Activated T-helper 1 cell treated with anti-CD3 and anti-CD28 coated beads, Interleukin-12 subunit alpha, Interleukin-12 subunit beta, Interleukin-2, Interleukin-4 antibody, amounts not matched to agents 30 ng/mL and 10 ng/mL and 1 ng/mL, durations not matched to agents 14 hours and 24 hours and 36 hours (primary cell): Measurements from ENCODE around the gene PDE4D. TPM values are rescaled to one million over a fixed set of nuclear protein-coding genes. Genes with fewer than 3 reads are reported as not detected.

Experiments used
- DNase-seq: peaks from one replicate; pipeline ENCODE4 v3.0.0; 2021; ENCODE audit warnings: low spot score
- H3K27ac Mint-ChIP-seq: one replicate; pipeline ENCODE4 v1.8.0; 2021; ENCODE audit warnings: mild to moderate bottlenecking, mixed read lengths
- H3K27me3 Mint-ChIP-seq: one replicate; pipeline ENCODE4 v1.8.0; 2022; ENCODE audit warnings: mild to moderate bottlenecking, moderate library complexity, mixed read lengths; ENCODE audit not compliant: insufficient read depth
- H3K36me3 Mint-ChIP-seq: one replicate; pipeline ENCODE4 v1.8.0; 2021; ENCODE audit warnings: low read depth, mixed read lengths
- H3K4me1 Mint-ChIP-seq: one replicate; pipeline ENCODE4 v1.8.0; 2021; ENCODE audit warnings: low read depth, mixed read lengths
- H3K4me3 Mint-ChIP-seq: one replicate; pipeline ENCODE4 v1.8.0; 2021; ENCODE audit warnings: mild to moderate bottlenecking, moderate library complexity, mixed read lengths
- H3K9me3 Mint-ChIP-seq: one replicate; pipeline ENCODE4 v1.8.0; 2021; ENCODE audit warnings: mixed read lengths
- intact Hi-C: fragments of 100-400 bp; cut with micrococcal nuclease; formaldehyde crosslinking; loops from one replicate; pipeline ENCODE4 v1.15.1; 2024
- total RNA-seq: library from RNA; stranded (reverse); gene quantifications from 2 replicates; pipeline ENCODE4 v1.2.3, GENCODE V29; 2022

The PDE4D gene
- total RNA-seq, 1 donor from 2014 or later = 50.6 TPM

GRCh38 chr5:59553992-59554391 is 339.5 kb downstream of the PDE4D start:
- Mint-ChIP-seq H3K4me1 (no peaks in the 10 kb centered on the region), H3K36me3 (no peaks in the 10 kb centered on the region), H3K9me3 (no peaks in the 10 kb centered on the region), H3K27ac (no peak overlapping the region), H3K27me3 (peaks cover 8% of the 10 kb centered on the region), H3K4me3 (no peak overlapping the region)
- intact Hi-C loops = no loop called here
- DNase-seq = no peak

- Mint-ChIP-seq H3K9me3 (no peaks in the 10 kb centered on the region), H3K36me3 (no peaks in the 10 kb centered on the region), H3K27me3 (peaks cover 9% of the 10 kb centered on the region), H3K4me1 (no peaks in the 10 kb centered on the region), H3K27ac (no peak overlapping the region), H3K4me3 (no peak overlapping the region)
- intact Hi-C loops = no loop called here
- no peak for DNase-seq
Observed at GRCh38 chr5:59548807-59549357, 344.6 kb downstream of the PDE4D start.

GRCh38 chr5:59547731-59548130 is 345.8 kb downstream of the PDE4D start:
- intact Hi-C loops = no loop called here
- Mint-ChIP-seq H3K27ac (no peak overlapping the region), H3K36me3 (no peaks in the 10 kb centered on the region), H3K4me1 (no peaks in the 10 kb centered on the region), H3K27me3 (peaks cover 9% of the 10 kb centered on the region), H3K4me3 (no peak overlapping the region), H3K9me3 (no peaks in the 10 kb centered on the region)
- DNase-seq = no peak

GRCh38 chr5:59544573-59544972 is 349.0 kb downstream of the PDE4D start:
- no peak for DNase-seq
- Mint-ChIP-seq H3K27ac (no peak overlapping the region), H3K9me3 (no peaks in the 10 kb centered on the region), H3K27me3 (peaks cover 17% of the 10 kb centered on the region), H3K4me3 (no peak overlapping the region), H3K36me3 (no peaks in the 10 kb centered on the region), H3K4me1 (no peaks in the 10 kb centered on the region)
- intact Hi-C loops = no loop called here

- Mint-ChIP-seq H3K9me3 (no peaks in the 10 kb centered on the region), H3K27ac (no peak overlapping the region), H3K36me3 (no peaks in the 10 kb centered on the region), H3K4me1 (no peaks in the 10 kb centered on the region), H3K27me3 (peaks cover 17% of the 10 kb centered on the region), H3K4me3 (no peak overlapping the region)
- intact Hi-C loops = no loop called here
- DNase-seq = no peak
Observed at GRCh38 chr5:59543821-59544442, 349.6 kb downstream of the PDE4D start.

GRCh38 chr5:59542851-59543820 is 350.4 kb downstream of the PDE4D start:
- H3K36me3 Mint-ChIP-seq = no peaks in the 10 kb centered on the region
- H3K4me3 Mint-ChIP-seq = no peak overlapping the region
- no peak overlapping the region for H3K27ac Mint-ChIP-seq
- H3K27me3 Mint-ChIP-seq = peaks cover 17% of the 10 kb centered on the region
- no peak for DNase-seq
- H3K4me1 Mint-ChIP-seq = no peaks in the 10 kb centered on the region
- no peaks in the 10 kb centered on the region for H3K9me3 Mint-ChIP-seq
- intact Hi-C loops = no loop called here

- peaks cover 14% of the 10 kb centered on the region for H3K27me3 Mint-ChIP-seq
- DNase-seq = no peak
Observed at GRCh38 chr5:59542306-59542705, 351.2 kb downstream of the PDE4D start.

GRCh38 chr5:59540366-59540765 is 353.2 kb downstream of the PDE4D start:
- H3K4me1 Mint-ChIP-seq = no peaks in the 10 kb centered on the region
- intact Hi-C loops = no loop called here
- no peaks in the 10 kb centered on the region for H3K9me3 Mint-ChIP-seq
- H3K27ac Mint-ChIP-seq = no peak overlapping the region
- no peak overlapping the region for H3K4me3 Mint-ChIP-seq
- no peak for DNase-seq
- H3K27me3 Mint-ChIP-seq = peaks cover 10% of the 10 kb centered on the region
- H3K36me3 Mint-ChIP-seq = no peaks in the 10 kb centered on the region

More at GRCh38 chr5:59542306-59542705, 351.2 kb downstream of the PDE4D start:
- Mint-ChIP-seq H3K27ac (no peak overlapping the region), H3K4me3 (no peak overlapping the region), H3K36me3 (no peaks in the 10 kb centered on the region), H3K4me1 (no peaks in the 10 kb centered on the region), H3K9me3 (no peaks in the 10 kb centered on the region)
- intact Hi-C loops = no loop called here

GRCh38 chr5:59538750-59539121 is 354.8 kb downstream of the PDE4D start:
- DNase-seq = no peak
- no peak overlapping the region for H3K4me3 Mint-ChIP-seq
- intact Hi-C loops = no loop called here
- no peaks in the 10 kb centered on the region for H3K4me1 Mint-ChIP-seq
- H3K9me3 Mint-ChIP-seq = no peaks in the 10 kb centered on the region
- H3K27ac Mint-ChIP-seq = no peak overlapping the region
- peaks cover 8% of the 10 kb centered on the region for H3K27me3 Mint-ChIP-seq
- H3K36me3 Mint-ChIP-seq = no peaks in the 10 kb centered on the region

GRCh38 chr5:59537961-59538749 is 355.4 kb downstream of the PDE4D start:
- no peaks in the 10 kb centered on the region for H3K36me3 Mint-ChIP-seq
- no peaks in the 10 kb centered on the region for H3K9me3 Mint-ChIP-seq
- DNase-seq = no peak
- H3K27ac Mint-ChIP-seq = no peak overlapping the region
- no peaks in the 10 kb centered on the region for H3K4me1 Mint-ChIP-seq
- no peak overlapping the region for H3K4me3 Mint-ChIP-seq
- intact Hi-C loops = no loop called here
- peaks cover 8% of the 10 kb centered on the region for H3K27me3 Mint-ChIP-seq

GRCh38 chr5:59536875-59537274 is 356.7 kb downstream of the PDE4D start:
- H3K27me3 Mint-ChIP-seq = peaks cover 6% of the 10 kb centered on the region
- H3K36me3 Mint-ChIP-seq = no peaks in the 10 kb centered on the region
- H3K4me3 Mint-ChIP-seq = no peak overlapping the region
- no peaks in the 10 kb centered on the region for H3K9me3 Mint-ChIP-seq
- H3K4me1 Mint-ChIP-seq = no peaks in the 10 kb centered on the region
- intact Hi-C loops = no loop called here
- no peak overlapping the region for H3K27ac Mint-ChIP-seq
- no peak for DNase-seq

- Mint-ChIP-seq H3K36me3 (no peaks in the 10 kb centered on the region), H3K9me3 (no peaks in the 10 kb centered on the region), H3K27ac (no peak overlapping the region), H3K4me1 (no peaks in the 10 kb centered on the region), H3K27me3 (no peaks in the 10 kb centered on the region), H3K4me3 (no peak overlapping the region)
- intact Hi-C loops = no loop called here
- DNase-seq = no peak
Observed at GRCh38 chr5:59535561-59535960, 358.0 kb downstream of the PDE4D start.
